ENCODE measurements around the gene ALDH1A1.

Gene ALDH1A1

DNA sequence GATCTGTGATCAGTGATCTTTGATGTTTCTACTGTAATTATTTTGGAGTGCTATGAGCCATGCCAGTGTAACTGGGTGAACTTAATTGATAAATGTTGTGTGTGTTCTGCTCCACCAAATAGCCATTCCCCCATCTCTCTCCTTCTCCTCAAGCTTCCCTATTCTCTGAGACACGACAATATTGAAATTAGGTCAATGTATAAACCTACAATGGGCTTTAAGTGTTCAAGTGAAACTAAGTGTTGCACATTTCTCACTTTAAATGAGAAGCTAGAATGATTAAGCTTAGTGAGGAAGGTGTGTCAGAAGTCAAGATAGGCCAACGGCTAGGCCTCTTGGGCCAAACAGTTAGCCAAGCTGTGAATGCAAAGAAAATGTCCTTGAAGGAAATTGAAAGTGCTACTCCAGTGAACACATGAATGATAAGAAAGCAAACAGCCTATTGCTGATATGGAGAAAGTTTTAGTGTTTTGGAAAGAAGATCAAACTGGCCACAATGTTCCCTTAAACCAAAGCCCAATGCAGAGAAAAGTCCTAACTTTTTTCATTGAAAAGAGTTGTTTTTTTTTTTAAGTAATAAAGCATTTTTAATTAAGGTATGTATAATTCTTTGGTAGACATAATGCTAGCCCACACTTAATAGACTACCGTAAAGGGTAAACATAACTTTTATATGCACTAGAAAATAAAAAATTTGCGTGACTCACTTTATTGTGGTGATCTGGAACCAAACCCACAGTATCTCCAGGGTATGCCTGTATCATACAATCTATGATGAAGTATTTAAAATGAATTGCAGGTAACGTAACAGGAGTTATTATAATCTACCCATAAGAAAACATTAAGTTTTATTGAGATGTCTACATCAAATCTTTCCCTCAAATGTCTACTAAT is 42.5 kb upstream of the ALDH1A1 start:
- no peaks in the 10 kb centered on the region for H3K9me3 Mint-ChIP-seq
- H3K4me1 Mint-ChIP-seq: no peaks in the 10 kb centered on the region
- H3K27me3 Mint-ChIP-seq (ENCODE audit: low read depth, poor library complexity): no peaks in the 10 kb centered on the region
- DNase-seq: no peak
- TF ChIP-seq, protein P1, sequence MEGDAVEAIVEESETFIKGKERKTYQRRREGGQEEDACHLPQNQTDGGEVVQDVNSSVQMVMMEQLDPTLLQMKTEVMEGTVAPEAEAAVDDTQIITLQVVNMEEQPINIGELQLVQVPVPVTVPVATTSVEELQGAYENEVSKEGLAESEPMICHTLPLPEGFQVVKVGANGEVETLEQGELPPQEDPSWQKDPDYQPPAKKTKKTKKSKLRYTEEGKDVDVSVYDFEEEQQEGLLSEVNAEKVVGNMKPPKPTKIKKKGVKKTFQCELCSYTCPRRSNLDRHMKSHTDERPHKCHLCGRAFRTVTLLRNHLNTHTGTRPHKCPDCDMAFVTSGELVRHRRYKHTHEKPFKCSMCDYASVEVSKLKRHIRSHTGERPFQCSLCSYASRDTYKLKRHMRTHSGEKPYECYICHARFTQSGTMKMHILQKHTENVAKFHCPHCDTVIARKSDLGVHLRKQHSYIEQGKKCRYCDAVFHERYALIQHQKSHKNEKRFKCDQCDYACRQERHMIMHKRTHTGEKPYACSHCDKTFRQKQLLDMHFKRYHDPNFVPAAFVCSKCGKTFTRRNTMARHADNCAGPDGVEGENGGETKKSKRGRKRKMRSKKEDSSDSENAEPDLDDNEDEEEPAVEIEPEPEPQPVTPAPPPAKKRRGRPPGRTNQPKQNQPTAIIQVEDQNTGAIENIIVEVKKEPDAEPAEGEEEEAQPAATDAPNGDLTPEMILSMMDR (IDR thresholded peaks at IDR 0.05): no peak
- H3K4me3 Mint-ChIP-seq: no peak overlapping the region
- H3K27ac Mint-ChIP-seq: no peak overlapping the region
- H3K36me3 Mint-ChIP-seq (ENCODE audit: low read depth): no peaks in the 10 kb centered on the region

DNA sequence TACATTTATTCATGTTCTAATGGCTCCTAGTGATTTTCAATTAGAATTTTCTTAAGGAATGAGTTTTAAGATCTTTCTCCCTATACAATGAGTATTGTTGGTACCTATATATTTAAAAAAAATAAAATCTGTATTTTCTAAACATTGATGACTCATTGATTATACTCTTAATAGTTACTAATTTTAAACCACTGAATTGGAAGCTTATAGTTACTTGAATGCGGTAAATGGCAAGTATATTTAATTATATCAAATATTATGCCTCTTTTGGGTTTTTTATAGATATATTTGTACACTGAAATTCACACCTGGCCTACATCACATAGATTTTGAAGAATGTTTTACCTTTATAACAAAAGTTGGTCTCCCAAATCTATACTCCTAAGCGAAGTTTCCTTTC is 38.9 kb upstream of the ALDH1A1 start:
- TF ChIP-seq, protein P1 (IDR thresholded peaks at IDR 0.05): no peak
- H3K27ac Mint-ChIP-seq: no peak overlapping the region
- H3K9me3 Mint-ChIP-seq: no peaks in the 10 kb centered on the region
- no peaks in the 10 kb centered on the region for H3K27me3 Mint-ChIP-seq (ENCODE audit: low read depth, poor library complexity)
- DNase-seq: no peak
- no peaks in the 10 kb centered on the region for H3K36me3 Mint-ChIP-seq (ENCODE audit: low read depth)
- no peak overlapping the region for H3K4me3 Mint-ChIP-seq
- H3K4me1 Mint-ChIP-seq: no peaks in the 10 kb centered on the region

DNA sequence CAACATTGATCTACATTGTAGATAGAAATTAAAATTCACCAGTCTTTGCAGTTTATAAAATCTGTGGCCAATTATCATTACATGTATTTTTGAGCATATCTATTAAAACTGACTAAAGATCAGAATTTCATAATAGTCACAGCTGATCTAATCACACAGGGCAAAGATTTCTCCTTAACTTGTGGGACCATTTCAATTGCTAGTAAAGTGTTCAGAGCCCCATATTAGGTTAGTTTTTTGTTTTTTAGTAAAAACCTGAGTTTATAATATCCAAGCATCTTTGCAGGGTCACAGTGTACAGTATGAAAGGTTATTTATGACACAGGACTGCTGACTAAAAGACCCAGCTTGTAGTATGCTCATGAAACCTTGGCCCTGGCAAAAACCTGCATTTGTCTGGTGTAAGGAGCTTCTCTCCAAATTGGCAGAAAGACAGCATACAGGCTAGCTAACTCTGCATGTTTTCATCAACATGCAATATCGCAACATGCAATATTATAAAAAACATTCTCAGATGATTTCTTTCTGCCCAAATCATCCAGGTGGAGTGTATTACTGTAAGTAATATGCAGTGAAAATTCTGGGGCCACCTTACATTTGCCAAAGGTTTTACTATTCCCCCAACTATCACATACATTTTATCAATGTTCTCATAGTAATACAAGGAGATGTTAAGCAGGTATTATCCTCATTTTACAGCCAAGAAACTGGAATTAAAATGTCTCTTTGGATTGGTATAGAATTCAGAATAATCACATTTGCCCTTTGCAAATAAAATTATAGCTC is 37.7 kb upstream of the ALDH1A1 start:
- H3K4me3 Mint-ChIP-seq: no peak overlapping the region
- no peaks in the 10 kb centered on the region for H3K36me3 Mint-ChIP-seq (ENCODE audit: low read depth)
- no peak for DNase-seq
- no peaks in the 10 kb centered on the region for H3K4me1 Mint-ChIP-seq
- no peaks in the 10 kb centered on the region for H3K9me3 Mint-ChIP-seq
- no peak overlapping the region for H3K27ac Mint-ChIP-seq
- H3K27me3 Mint-ChIP-seq (ENCODE audit: low read depth, poor library complexity): no peaks in the 10 kb centered on the region
- TF ChIP-seq, protein P1 (IDR thresholded peaks at IDR 0.05): no peak

DNA sequence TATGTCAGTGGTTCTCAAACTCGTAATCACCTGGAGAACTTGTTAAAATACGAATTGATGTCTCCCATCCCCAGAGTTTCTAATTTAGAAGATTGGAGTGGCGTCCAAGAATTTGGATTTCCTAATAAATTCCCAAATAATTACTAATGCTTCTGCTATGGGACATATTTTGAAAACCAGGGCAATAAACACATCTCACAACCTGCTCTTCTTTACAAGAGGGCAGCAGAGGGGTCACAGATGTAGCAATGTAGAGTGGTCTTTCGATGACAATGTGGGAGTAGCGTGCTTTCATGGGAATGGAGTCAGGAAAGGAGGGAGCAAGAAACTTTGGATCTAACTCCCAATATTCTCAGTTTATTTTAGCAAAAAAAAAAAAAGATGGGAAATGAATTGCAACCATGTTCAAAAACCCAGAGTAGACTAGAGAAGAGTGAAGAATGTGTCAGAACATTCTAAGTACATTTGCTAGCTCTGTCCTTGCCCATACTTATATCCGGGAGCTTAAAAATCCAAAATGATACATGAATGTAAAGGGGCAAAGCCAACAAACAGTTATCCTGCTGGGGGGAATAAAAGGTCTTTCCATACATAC is 33.8 kb upstream of the ALDH1A1 start:
- no peak overlapping the region for H3K27ac Mint-ChIP-seq
- TF ChIP-seq, protein P1 (IDR thresholded peaks at IDR 0.05): no peak
- no peaks in the 10 kb centered on the region for H3K27me3 Mint-ChIP-seq (ENCODE audit: low read depth, poor library complexity)
- H3K4me1 Mint-ChIP-seq: no peaks in the 10 kb centered on the region
- H3K36me3 Mint-ChIP-seq (ENCODE audit: low read depth): no peaks in the 10 kb centered on the region
- no peak overlapping the region for H3K4me3 Mint-ChIP-seq
- no peaks in the 10 kb centered on the region for H3K9me3 Mint-ChIP-seq
- no peak for DNase-seq

DNA sequence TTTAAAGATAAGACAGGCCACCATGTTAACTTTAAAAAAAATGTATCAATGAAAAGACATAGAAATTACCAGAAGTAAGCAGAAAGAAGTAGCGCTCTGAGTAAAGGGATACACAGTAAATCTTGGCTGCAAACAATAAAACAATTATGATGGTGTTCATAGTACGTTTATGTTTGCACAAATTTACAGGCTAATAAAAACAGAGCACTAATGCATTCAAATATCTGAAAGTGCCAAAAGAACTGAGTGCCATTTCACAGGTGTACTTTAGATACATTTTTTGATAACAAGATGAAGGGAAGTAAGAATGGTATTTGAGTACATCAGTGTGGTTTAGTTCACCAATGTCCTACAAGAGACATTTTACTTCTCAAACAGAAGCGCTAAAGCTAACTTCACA is 32.9 kb upstream of the ALDH1A1 start:
- no peaks in the 10 kb centered on the region for H3K4me1 Mint-ChIP-seq
- H3K27ac Mint-ChIP-seq: no peak overlapping the region
- DNase-seq: no peak
- no peaks in the 10 kb centered on the region for H3K9me3 Mint-ChIP-seq
- H3K27me3 Mint-ChIP-seq (ENCODE audit: low read depth, poor library complexity): no peaks in the 10 kb centered on the region
- no peaks in the 10 kb centered on the region for H3K36me3 Mint-ChIP-seq (ENCODE audit: low read depth)
- TF ChIP-seq, protein P1 (IDR thresholded peaks at IDR 0.05): no peak
- no peak overlapping the region for H3K4me3 Mint-ChIP-seq
